Peyer's patch (tissue), 4 donors: Measurements from ENCODE around the gene SMAD1. TPM values are rescaled to one million over a fixed set of nuclear protein-coding genes. Genes with fewer than 3 reads are reported as not detected.
"Not testable (repeated sequence)": the region's sequence is repeated elsewhere in the genome, so short reads cannot be mapped to it uniquely, and the experiment has no call there.

Experiments used
- DNase-seq, 3 donors: peaks; one replicate each; pipeline ENCODE4 v3.0.0-alpha.2; 2017 to 2019
- H3K27ac ChIP-seq, 4 donors: fragments of 200-600 bp; sonication (generic); one replicate each; pipeline ENCODE4 v1.5.1; 2016 to 2019
- H3K27me3 ChIP-seq, 2 donors: fragments of 200-600 bp; sonication (generic); one replicate each; pipeline ENCODE4 v1.5.1; 2019
- H3K36me3 ChIP-seq, 3 donors: fragments of 200-600 bp; sonication (generic); one replicate each; pipeline ENCODE4 v1.5.1; 2016 to 2019
- H3K4me1 ChIP-seq, 4 donors: fragments of 200-600 bp; sonication (generic); one replicate each; pipeline ENCODE4 v1.5.1; 2016 to 2019
- H3K4me3 ChIP-seq, 4 donors: fragments of 200-600 bp; sonication (generic); 1 replicate in 3 of 4; 2 replicates in 1 of 4; pipeline ENCODE4 v1.5.1; 2016 to 2019; ENCODE audit warnings: mild to moderate bottlenecking in 1 of 4
- H3K9me3 ChIP-seq, 4 donors: fragments of 200-600 bp; sonication (generic); one replicate each; pipeline ENCODE4 v1.5.1; 2016 to 2019; ENCODE audit warnings: mild to moderate bottlenecking in 1 of 4
- POLR2A ChIP-seq, 2 donors: fragments of 450-650 bp; IDR thresholded peaks; one replicate each; pipeline ENCODE4 v1.5.1; 2017; ENCODE audit warnings: antibody characterized with exemption in 2 of 2, mild to moderate bottlenecking in 2 of 2, moderate library complexity in 2 of 2
- total RNA-seq, 4 donors: library from RNA; depleted of rRNA; stranded (reverse); fragments of >200 nt; gene quantifications; one replicate each; pipeline ENCODE4 v1.1.0, GENCODE V29; 2016
- TF ChIP-seq, protein P1 (sequence below), 6 experiments: fragments of 450-650 bp in 4 of 6; fragments of 200-600 bp in 2 of 6; sonication (generic) in 1 of 6; IDR thresholded peaks; one replicate each; pipeline ENCODE4 v1.5.1; 2017 to 2019; ENCODE audit warnings: antibody characterized with exemption in 6 of 6, mild to moderate bottlenecking in 3 of 6, moderate library complexity in 1 of 6

The SMAD1 gene
- total RNA-seq, 4 donors from 2014 or later, result 29.7 to 49.0 (median 43.4) TPM

DNA sequence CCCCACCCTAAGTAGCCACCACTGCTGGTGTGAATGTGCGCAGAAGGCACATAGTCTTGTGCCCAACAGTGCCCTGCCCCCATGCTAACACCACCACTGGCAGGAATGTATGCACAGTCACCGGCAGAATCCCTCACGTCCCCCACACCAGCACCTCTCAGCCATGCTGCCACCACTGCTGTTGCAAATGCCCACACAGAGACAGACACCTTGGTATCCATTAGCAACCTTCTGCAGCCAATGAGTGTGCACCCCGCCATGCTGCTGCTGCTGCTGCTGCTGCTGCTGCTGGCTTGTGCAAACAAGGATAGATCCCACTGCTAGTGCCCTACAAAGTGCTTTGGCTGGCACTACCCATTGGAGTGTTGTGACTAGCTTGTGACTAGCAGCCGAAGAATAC is 85.1 kb downstream of the SMAD1 start:
- no peaks in the 10 kb centered on the region for H3K36me3 ChIP-seq
- H3K4me1 ChIP-seq, result no peaks in the 10 kb centered on the region
- H3K27ac ChIP-seq, result no peak overlapping the region
- DNase-seq, result no peak
- TF ChIP-seq, protein P1, sequence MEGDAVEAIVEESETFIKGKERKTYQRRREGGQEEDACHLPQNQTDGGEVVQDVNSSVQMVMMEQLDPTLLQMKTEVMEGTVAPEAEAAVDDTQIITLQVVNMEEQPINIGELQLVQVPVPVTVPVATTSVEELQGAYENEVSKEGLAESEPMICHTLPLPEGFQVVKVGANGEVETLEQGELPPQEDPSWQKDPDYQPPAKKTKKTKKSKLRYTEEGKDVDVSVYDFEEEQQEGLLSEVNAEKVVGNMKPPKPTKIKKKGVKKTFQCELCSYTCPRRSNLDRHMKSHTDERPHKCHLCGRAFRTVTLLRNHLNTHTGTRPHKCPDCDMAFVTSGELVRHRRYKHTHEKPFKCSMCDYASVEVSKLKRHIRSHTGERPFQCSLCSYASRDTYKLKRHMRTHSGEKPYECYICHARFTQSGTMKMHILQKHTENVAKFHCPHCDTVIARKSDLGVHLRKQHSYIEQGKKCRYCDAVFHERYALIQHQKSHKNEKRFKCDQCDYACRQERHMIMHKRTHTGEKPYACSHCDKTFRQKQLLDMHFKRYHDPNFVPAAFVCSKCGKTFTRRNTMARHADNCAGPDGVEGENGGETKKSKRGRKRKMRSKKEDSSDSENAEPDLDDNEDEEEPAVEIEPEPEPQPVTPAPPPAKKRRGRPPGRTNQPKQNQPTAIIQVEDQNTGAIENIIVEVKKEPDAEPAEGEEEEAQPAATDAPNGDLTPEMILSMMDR (IDR thresholded peaks at IDR 0.05), result no peak
- no peak for TF ChIP-seq POLR2A (IDR thresholded peaks at IDR 0.05)
- H3K4me3 ChIP-seq, result no peak overlapping the region
- H3K27me3 ChIP-seq, result no peaks in the 10 kb centered on the region
- H3K9me3 ChIP-seq, result no peaks in the 10 kb centered on the region

DNA sequence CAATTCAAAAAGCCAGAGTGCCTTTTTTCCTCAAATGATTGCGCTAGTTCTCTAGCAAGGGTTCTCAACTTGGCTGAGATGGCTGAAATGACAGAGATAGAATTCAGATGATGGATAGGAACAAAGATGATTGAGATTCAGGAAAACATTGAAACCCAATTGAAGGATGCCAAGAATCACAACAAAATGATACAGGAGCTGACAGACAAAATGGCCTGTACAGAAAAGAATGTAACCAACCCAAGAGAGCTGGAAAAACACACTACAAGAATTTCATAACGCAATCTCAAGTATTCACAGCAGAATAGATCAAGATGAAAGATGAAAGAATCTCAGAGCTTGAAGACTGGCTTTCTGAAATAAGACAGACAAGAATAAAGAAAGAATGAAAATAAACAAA is 85.9 kb downstream of the SMAD1 start:
- no peaks in the 10 kb centered on the region for H3K36me3 ChIP-seq
- no peaks in the 10 kb centered on the region for H3K27me3 ChIP-seq
- no peaks in the 10 kb centered on the region for H3K9me3 ChIP-seq
- no peak for DNase-seq
- no peak overlapping the region for H3K4me3 ChIP-seq
- H3K4me1 ChIP-seq, result no peaks in the 10 kb centered on the region
- no peak overlapping the region for H3K27ac ChIP-seq
- TF ChIP-seq POLR2A (IDR thresholded peaks at IDR 0.05), result no peak
- TF ChIP-seq, protein P1 (IDR thresholded peaks at IDR 0.05), result no peak

DNA sequence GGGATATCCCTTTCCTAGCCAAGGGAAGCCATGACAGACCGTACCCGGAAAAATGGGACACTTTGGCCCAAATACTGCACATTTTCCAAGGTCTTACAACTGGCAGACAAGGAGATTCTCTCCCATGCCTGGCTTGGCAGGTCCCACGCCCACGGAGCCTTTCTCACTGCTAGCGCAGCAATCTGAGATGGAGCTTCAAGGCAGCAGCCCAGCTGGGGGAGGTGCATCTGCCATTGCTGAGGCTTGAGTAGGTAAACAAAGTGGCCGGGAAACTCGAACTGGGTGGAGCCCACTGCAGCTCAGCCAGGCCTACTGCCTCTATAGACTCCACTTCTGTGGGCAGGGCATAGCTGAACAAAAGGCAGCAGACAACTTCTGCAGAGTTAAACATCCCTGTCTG is 92.9 kb downstream of the SMAD1 start:
- H3K9me3 ChIP-seq, H3K27me3 ChIP-seq, DNase-seq, H3K36me3 ChIP-seq, H3K4me1 ChIP-seq, H3K4me3 ChIP-seq, H3K27ac ChIP-seq: not testable (repeated sequence)

DNA sequence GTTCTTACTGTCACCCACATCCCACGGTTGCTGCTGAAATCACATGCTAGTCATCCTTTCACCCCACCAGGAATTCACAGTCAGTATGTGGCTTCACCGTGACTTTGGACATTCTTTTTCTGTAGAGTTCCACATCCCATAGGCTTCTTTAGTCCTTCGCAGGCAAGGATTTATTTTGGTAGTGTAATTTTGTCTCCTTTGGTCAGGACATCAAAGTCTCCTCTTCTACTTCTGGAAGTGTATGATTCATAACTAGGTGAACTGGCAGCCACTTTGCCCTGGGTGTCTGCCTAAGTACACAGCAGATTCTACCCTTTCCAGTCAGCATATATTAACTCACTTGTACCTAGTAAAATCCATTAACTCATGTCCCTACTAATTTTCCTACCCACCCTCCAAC is 99.3 kb downstream of the SMAD1 start:
- no peaks in the 10 kb centered on the region for H3K36me3 ChIP-seq
- TF ChIP-seq, protein P1 (IDR thresholded peaks at IDR 0.05), result no peak
- no peak for TF ChIP-seq POLR2A (IDR thresholded peaks at IDR 0.05)
- H3K27ac ChIP-seq, result no peak overlapping the region
- no peak for DNase-seq
- H3K27me3 ChIP-seq, result no peaks in the 10 kb centered on the region
- H3K4me3 ChIP-seq, result no peak overlapping the region
- no peaks in the 10 kb centered on the region for H3K4me1 ChIP-seq
- H3K9me3 ChIP-seq, result no peaks in the 10 kb centered on the region

DNA sequence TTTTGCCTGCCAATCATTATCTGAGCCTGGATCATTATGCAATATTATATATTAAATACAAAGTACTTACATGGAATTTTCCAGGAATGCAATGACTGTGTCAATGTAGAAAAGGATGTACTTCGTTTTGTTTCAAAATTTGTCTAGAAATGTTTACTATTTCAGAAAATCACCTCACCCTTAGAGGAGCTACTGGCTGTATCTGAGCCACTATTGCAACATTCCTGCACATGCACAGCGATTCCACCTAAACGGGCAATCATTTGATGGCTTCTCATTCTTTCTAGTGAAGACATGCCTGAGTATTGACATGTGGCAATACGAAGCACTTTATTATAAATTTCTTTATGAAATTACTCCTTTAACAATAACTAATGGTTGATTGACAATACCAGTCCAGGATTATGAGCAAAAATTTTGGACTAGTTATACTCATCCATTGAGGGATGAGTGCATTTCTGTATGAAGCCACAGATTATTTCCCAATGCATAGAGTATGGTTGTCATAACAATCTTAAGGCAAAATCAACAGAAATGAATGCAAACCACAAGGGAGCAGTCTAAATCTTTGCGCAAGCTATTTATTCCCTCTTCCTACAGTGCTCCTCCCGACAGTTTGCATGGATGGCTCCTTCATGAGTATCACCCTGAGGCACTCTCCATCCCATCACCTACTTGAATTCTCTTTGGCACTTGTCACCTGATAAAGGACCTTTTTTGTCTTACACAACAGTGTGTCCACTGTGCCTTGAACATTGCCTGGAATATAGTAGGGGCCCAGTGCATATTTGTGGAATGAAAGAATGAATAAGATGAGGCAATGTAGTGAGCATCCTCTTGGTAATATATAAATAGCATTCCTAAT is 101.8 kb downstream of the SMAD1 start:
- TF ChIP-seq, protein P1 (IDR thresholded peaks at IDR 0.05), result no peak
- TF ChIP-seq POLR2A (IDR thresholded peaks at IDR 0.05), result no peak
- no peaks in the 10 kb centered on the region for H3K36me3 ChIP-seq
- DNase-seq, result no peak

DNA sequence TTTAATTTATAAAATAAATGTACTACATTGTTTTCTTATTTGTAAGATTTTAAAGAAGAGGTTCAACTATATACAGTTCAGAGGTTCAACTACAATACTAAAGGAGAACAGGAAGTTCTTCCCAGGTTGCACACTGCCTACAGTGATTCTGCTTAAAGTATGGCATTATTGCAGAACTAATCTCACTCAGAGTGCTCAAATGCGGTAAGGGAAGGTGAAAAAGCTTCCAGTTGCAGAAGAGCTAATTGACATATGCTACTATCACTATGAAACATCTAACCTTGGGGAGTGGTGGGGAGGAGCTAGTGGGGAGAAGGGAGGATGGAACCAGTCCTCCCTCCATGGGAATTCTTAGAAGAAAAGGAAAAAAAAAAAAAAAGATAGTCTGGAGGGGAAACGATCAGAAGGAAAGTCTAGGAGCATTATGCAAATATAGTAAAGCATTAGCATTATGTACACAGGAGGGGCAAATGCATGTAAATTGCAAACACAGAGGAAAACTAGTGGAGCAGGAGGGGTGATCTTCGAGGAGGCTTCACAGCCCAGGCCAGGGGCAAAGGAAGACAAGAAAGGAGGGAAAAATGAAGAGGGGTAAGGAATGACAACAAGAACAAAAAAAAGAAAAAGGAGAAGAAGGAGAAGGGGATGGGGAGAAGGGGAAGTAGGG is 105.6 kb downstream of the SMAD1 start:
- no peaks in the 10 kb centered on the region for H3K4me1 ChIP-seq
- TF ChIP-seq, protein P1 (IDR thresholded peaks at IDR 0.05), result no peak
- no peak for TF ChIP-seq POLR2A (IDR thresholded peaks at IDR 0.05)
- no peak overlapping the region for H3K27ac ChIP-seq
- H3K9me3 ChIP-seq, result no peaks in the 10 kb centered on the region
- no peak for DNase-seq
- no peaks in the 10 kb centered on the region for H3K27me3 ChIP-seq
- H3K36me3 ChIP-seq, result no peaks in the 10 kb centered on the region
- no peak overlapping the region for H3K4me3 ChIP-seq

More for the DNA sequence above, 101.8 kb downstream of the SMAD1 start:
- Histone ChIP-seq H3K27ac (no peak overlapping the region), H3K4me1 (no peaks in the 10 kb centered on the region), H3K4me3 (no peak overlapping the region), H3K27me3 (no peaks in the 10 kb centered on the region), H3K9me3 (no peaks in the 10 kb centered on the region)

DNA sequence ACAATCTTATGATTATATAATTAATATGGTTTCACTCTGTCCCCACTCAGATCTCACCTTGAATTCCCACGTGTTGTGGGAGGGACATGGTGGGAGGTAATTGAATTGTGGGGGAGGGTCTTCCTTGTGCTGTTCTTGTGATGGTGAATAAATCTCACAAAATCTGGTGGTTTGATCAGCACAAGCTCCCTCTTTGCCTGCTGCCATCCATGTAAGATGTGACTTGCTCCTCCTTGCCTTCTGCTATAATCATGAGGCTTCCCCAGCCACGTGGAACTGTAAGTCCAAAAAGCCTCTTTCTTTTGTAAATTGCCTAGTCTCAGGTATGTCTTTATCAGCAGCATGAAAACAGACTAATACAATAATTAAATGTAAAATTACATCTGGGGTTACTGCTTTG is 107.7 kb downstream of the SMAD1 start:
- not testable (repeated sequence) for H3K27me3 ChIP-seq, H3K27ac ChIP-seq, DNase-seq, H3K4me1 ChIP-seq, H3K9me3 ChIP-seq, H3K36me3 ChIP-seq, H3K4me3 ChIP-seq
